ENCODE results near the gene RAPGEF2. TPM values are rescaled to one million over a fixed set of nuclear protein-coding genes. Genes with fewer than 3 reads are reported as not detected.
A peak's percentile ranks its signal among the peaks of the same experiment; 100 is the strongest.
"Not testable (repeated sequence)": the region's sequence is repeated elsewhere in the genome, so short reads cannot be mapped to it uniquely, and the experiment has no call there.

The RAPGEF2 gene
- total RNA-seq, 1 donor from 2014 or later = 49.3 TPM

DNA sequence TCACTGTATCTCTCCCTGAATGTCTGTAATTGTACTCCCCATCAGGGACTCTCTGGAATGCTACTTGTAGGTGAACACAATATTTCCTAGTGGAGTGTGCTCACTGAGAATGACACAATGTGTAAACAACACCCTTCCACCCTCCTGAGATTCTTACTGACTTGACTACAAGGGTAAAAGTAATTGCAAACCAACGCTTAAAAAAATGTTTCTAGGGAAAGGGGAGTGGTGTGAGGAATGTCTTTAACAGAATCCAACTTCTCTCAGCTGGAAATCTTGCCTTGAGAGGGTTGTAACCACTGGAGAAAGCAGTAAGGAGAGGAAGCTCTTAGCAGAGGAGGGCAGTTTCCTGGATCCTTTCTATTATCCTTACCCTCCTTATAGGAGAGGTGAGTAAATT lies 5.1 kb upstream of the RAPGEF2 start:
- DNase-seq = no peak

DNA sequence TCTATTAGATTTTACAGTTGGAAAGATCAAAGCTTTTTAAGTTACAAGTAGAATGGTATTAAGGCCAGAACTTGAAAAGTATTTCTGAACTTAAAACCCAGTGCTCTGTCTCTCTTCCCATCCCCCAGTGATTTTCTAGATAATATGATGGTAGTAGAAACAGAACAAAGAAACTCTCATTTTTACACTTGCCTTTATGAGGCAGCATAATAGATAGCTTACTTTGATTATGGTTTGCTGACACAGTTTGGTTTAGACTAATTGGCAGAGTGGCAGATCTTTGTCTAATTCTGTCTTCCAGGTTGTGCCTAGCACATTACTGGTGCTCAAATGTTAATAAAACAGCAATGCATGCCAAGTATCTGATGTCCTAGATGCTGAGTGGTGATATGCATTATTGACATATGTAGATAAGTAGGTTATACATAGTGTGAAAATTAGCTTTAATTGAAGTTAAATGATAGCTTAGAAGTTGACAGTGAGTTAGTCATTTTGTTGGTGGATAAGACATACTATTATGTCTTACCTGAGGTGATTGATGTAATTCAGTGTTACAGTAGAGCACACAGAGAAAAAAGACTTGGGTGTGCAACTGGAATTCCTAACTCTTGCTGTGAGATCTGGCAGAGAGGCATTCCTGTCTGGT lies 4.3 kb upstream of the RAPGEF2 start:
- DNase-seq = no peak

DNA sequence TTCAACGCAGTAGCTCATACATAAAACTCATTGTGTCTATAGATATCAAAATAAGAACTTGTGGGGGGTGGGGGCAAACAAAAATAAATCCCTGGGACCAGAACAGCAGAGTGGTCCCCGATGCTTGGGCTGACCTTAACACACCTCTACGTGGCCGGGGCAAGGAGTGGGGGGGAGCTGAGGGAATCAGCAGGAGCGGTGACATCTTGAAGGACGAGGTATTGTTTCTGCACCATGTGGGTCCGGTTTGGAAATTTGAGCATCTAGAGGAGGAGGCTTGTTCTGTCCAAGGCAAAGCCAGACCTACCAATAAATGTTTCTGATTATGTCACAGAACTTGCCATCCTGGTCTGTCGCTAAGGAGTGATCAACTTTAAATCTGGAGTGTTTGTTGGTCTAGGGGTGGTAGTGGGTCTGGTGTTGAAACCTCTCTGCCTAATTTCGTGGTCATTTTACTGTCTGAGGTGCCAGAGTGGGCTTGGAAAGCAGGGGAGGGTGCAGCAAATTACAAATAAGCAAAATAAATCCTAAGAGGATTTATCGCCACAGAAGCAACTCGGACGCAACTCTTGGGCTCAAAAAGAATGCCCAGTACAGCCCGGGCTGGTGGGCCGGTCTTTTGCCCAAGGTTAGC lies 774 bp upstream of the RAPGEF2 start:
- DNase-seq = no peak

DNA sequence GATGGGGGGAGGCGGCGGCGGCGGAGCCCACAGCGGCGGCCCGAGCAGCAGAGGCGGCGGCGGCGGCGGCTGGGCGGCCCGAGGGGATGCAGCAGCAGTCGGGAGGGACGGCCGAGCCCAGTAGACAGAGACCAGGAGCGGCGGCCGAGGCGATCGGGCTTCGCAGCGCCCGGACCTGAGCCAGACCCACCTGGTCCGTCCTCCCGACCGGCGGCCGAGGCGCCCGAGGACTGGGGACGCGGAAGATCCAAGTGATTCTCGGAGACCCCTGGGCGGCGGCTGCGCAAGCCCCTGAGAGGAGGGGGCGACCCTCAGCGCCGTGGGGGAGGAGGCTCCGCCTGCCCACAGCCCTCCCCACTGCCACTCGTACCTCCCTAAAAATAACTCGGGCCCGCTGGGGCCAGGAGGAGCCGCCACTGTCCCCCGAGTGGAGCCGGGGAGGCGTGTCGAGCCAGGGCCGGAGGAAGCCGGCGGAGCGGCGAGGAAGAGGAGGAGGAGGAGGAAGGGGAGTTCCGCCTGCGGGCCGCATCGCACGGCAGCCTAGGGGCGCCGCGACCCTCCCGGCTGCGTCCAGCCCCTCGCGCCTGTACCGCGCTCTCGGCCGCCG lies 608 bp downstream of the RAPGEF2 start:
- DNase-seq = peak; percentile 12

DNA sequence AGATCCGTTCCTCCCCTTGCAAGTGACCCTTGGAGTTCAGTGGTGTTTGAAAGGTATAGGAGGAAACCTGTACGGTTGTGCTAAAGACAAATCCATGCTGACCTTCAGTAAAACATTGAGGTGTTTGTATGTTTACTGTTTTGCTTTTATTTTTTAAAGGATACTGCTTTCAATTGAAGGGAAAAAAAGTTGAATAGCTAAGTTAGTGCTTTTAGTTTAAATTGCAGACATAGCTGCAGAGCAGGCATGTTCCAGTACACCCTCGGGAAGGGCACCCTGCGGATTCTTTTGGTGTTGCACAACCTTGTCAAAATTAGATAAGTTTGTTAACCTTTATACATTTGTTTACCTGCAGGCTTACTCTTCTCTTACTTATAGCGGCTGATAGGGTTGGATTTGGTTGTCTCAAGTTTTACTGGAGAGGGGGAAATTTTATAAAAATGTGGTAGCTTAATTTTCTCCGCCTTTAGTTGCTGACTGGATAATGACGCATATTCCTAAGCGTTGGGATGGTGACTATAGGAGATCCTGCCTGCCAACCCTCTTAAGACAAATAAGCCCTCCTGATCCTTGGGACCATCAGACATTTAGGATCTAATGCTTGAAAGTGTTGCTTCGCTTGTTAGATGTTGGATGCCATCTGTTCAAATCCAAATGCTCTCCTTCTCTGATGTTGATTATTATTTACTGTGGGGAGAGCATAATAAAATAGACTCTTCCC lies 2.0 kb downstream of the RAPGEF2 start:
- DNase-seq = no peak

DNA sequence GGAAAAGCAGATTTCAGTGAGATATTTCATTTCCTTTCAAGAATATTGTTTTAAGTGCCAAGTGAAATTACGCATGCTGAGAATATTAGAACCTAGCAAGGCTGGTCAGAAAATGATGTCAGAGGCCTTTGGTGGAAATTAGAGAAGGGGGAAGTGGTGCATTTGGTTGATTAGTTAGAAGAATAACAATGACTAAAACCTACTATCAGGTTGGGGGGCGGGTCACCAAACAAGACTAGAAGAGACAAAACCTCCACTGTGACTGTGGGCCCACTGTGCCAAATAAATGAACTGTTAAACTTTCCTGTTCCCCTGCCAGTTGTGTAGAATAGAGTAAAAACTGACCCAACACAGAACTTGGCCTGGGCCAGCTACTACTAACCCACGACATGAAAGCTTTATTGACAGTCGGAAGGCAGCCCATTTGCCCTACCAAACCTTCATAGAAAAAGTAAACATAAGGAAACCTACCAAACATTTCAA lies 2.9 kb downstream of the RAPGEF2 start:
- no peak for DNase-seq

DNA sequence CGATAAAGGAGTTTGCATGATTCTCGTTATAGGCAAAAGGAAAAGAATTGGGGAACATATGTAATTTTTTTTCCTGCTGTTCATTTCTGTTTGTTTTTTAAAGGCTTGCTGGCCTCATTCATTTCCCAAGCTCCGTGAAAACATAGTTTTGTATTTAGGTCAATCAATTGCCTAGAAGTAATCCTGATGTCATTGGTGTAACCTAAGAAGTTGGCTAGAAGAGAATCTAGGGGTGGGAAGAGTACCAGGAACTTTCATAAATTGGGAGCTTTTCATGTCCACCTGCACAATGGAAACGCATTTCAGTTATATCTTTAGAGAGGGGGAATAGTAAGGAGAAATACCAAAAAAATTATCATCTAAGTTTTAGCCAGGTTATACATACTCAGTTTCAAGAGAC lies 3.8 kb downstream of the RAPGEF2 start:
- no peak for DNase-seq

DNA sequence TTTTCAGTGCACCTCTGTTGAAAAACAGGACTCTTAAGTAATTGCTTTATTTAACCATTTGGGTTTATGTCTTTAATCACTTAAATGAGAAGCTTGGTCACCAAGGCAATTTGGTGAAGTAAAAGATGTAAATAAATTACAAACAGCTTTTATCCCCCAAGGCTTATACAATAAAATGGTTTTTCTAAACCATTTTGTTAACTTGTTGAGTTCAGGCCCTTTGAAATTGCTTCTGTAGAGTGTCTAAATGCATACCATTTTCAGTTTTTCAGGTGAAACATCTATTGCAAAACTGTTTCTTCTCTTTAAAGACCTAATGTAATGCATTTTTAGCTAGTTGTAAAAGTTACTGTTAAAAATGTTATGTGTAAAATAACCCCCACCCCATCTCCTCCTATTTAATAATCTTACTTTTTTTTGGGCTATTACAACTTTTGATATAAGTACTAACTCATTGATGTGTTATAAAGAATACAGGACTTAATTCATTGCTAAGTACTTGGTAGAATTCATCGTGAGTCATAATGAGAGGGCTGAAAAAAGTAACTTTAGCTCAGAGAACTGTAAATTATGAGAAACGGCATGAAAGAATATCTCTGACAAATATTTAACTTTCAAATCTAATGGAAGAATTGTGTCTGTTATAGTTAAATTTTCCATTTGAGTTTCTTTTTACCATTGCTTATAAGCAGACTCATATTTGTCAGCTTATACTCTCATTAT lies 4.5 kb downstream of the RAPGEF2 start:
- no peak for DNase-seq

DNA sequence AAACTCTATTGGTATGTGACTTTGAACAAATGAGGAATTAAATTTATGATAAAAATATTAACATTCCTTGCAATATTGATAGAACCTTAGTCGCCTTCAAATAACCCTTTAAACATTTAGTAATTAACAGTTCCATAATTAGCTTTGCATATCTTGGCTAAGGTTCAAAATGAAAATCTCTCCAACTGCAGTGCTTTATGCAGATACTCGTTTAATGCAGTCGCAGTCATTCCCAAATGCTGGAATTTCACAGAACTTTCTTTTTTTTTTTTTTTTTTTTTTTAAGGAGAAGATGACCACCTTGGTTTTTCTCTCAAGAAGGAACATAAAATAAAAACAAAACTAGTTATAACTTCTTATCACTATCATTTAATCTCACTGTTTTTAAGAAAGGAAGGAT lies 5.2 kb downstream of the RAPGEF2 start:
- DNase-seq = no peak

DNA sequence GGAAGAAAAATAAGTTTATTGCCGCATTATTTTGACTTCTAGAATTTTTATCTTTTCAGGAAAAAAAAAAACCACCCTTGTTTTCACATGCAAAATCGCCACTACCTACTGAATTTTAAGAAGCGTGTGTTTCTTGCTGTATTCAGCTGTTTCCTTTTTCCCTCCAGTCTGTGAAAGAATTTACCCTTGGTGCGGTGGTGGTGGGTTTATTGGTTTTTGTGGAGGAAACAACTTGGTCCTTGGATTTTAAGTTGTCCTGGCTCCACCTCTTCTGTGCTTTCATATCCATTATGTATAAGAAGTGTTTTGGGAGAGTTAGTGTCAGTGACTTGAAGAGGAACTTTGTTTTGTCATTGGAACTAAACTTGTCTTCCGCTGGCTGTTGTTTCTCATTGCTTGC lies 8.1 kb downstream of the RAPGEF2 start:
- DNase-seq = no peak

DNA sequence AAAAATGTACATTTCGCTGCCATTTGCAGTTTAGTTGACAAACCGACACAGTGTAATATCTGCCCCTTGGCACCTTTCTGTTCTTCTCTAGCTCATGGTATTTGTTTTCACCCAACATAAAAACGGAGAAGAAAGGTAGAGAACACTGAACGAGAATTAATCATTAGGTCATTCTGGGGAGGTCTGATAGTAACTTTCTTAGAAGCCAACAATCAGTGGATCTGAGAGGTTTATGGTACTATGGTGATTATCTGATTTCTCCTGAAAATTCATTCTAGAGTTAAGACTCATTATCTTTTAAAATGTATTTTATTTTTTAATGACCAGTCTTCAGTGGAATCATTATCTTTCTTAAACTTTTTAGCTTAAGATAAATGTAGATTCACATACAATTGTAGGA lies 8.5 kb downstream of the RAPGEF2 start:
- DNase-seq = no peak

DNA sequence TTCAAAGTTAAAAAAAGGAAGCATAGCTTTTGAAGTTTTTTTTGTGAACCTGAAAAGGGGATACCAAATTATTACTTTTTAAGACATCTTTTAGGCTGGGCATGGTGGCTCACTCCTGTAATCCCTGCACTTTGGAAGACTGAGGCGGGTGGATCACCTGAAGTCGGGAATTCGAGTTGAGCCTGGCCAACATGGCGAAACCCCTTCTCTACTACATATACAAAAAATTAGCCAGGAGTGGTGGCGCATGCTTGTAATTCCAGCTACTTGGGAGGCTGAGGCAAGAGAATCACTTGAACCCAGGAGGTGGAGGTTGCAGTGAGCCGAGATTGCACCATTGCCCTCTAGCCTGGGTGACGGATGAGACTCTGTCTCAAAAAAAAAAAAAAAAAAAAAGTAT lies 10.5 kb downstream of the RAPGEF2 start:
- DNase-seq = not testable (repeated sequence)

DNA sequence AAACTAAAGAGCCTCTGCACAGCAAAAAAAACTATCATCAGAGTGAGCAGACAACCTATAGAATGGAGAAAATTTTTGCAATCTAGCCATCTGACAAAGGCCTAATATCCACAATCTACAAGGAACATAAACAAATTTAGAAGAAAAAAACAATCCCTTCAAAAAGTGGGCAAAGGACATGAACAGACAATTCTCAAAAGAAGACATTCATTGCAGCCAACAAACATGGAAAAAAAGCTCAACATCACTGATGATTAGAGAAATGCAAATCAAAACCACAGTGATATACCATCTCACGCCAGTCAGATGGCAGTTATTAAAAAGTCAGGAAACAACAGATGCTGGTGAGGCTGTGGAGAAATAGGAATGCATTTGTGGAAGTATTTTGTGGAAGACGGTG lies 13.2 kb downstream of the RAPGEF2 start:
- not testable (repeated sequence) for DNase-seq

DNA sequence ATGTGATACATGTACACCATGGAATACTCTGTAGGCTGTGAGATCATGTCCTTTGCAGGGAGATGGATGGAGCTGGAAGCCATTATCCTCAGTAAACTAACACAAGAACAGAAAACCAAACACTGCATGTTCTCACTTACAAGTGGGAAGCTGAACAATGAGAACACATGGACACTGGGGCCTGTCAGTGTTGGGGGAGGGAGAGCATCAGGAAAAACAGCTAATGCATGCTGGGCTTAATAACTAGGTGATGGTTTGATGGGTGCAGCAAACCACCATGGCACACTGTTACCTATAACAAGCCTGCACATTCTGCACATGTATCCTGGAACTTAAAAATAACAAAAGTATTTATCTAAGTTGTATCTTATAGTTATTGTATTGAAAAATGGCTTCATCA lies 13.8 kb downstream of the RAPGEF2 start:
- not testable (repeated sequence) for DNase-seq

DNA sequence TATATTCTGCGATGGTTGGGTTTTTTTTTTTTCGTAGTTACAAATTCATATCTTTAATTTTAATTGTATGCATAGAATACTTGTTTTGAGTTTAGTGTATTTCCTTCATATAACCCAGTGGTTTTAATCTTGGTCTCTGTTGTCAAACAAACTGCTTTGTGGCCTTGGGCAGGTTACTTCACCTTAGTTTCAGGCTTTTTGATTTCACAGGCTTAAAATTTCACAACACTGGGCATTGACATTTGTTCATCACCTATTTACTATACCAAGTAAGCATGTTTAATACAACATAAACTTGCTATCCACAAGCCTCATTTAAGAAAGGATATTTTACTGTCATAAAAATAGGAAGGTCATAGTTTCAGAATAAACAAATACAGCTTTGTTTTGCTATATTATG lies 14.7 kb downstream of the RAPGEF2 start:
- no peak for DNase-seq

DNA sequence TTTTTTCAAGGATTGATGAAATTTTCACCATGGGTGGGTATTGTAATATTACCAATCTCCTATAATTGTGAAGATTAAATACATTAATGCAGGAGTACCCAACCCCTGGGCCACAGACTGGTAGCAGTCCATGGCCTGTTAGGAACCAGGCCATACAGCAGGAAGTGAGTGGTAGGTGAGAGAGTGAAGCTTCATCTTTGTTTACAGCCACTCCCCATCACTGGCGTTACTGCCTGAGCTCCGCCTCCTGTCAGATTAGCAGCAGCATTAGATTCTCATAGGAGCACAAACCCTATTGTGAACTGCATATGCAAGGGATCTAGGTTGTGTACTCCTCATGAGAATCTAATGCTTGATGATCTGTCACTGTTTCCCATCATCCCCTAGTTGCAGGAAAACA lies 15.1 kb downstream of the RAPGEF2 start:
- DNase-seq = no peak

DNA sequence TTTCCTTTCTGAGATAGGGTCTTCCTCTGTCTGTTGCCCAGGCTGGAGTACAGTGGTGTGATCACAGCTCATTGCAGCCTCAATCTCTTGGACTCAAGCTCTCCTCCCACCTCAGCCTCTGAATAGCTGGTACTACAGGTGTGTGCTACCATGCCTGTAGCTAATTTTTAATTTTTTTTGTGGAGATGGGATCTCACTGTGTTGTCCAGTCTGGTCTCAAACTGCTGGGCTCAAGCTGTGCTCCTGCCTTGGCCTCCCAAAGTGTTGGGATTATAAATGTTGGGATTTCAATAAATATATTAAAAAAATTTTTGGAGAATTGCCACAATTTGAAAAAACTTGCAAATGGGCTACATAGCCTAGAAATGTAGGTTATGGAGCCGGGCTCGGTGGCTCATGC lies 18.5 kb downstream of the RAPGEF2 start:
- no peak for DNase-seq

DNA sequence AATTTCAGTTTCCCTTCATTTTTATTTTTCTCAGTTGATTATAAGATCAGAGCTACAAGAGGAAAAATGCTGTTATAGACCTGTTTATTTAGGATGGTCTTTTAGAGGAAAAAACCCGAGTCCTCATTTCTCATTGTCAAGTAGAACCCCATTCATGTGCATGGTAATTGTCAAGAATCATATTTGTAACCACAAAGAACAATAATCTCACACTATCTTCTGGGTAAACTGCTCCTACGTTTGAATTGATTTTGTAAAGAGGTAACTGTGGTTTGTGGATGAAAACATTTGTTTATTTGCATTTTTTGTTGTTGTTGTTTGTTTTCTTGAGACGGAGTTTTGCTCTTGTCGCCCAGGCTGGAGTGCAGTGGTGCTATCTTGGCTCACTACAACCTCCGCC lies 23.8 kb downstream of the RAPGEF2 start:
- DNase-seq = no peak

DNA sequence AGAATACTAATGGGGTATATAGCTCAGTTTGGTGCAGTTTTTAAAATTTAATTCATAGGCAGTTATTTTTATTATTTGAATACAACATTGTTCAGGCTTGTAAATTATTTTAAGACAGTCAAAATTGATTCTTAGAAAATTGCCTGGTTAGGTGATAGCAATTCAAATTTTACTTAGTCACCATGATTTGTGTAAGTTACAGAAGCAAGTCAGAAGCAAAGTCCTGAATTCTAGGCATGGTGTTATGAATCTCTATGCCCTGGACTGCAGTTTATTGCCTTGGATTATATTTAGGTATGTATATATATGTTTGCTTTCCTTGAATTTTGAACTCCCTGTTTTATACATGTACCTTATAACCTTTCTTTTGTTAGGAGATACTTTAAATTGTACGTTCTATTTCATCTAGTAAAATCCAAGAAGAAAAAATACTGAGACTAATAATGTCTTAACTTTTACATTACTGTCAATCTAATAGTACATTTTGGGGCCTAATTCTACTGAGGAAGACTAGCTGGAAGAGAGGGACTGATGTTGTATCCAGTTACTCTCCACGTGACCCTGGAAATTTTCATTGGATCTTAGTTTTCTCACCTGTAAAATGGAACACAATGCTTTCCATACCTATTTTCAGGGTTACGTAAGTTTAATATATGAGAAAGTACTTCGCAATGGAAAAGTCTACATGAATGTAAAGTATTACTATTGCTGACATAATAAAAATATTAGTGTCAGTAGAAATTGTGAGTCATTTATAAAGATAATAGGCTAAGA lies 25.1 kb downstream of the RAPGEF2 start:
- no peak for DNase-seq

DNA sequence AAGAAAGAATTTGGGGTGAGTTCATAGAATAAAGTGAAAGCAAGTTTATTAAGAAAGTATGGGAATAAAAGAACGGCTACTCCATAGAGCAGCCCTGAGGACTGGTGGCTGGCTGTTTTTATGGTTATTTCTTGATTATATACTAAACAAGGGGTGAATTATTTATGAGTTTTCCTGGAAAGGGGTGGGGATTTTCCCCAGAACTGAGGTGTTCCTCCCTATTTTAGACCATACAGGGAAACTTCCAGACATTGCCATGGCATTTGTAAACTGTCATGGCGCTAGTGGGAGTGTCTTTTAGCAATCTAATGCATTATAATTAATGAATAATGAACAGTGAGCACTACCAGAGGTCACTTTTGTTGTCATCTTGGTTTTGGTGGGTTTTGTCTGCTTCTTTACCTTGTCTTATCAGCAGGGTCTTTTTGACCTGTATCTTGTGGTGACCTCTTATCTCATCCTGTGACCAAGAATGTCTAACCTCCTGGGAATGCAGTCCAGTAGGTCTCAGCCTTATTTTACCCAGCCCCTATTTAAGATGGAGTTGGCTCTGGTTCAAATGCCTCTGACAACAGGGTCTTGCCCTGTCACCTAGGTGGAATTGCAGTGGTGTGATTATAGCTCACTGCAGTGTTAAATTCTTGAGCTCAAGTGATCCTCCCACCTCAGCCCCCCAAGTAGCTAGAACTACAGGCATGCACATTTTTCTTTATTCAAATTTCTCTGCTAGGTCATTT lies 27.1 kb downstream of the RAPGEF2 start:
- no peak for DNase-seq

DNA sequence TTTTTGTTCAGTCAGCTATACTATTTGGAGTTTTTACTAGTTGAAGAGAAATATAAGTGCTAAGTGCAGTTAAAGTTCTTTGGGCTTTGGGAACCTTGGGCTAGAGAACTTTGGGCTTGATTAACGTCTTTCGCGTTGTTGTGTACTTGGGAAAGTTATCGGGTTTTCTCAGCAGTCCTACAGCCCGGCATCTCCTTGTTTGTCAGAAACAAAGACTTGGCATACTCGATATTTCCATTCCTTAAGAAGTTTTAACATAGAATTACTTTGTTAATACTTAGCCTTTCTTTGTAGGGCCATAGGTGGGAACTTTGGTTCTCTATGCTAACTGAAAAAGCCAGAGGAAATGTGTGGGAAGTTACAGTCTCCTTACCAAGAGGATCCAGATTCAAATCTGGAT lies 28.7 kb downstream of the RAPGEF2 start:
- no peak for DNase-seq
